ENCODE measurements around the gene ZNF469. TPM values are rescaled to one million over a fixed set of nuclear protein-coding genes. Genes with fewer than 3 reads are reported as not detected.

The ZNF469 gene
- total RNA-seq, 1 donor from 2014 or later, result 1.5 TPM

DNA sequence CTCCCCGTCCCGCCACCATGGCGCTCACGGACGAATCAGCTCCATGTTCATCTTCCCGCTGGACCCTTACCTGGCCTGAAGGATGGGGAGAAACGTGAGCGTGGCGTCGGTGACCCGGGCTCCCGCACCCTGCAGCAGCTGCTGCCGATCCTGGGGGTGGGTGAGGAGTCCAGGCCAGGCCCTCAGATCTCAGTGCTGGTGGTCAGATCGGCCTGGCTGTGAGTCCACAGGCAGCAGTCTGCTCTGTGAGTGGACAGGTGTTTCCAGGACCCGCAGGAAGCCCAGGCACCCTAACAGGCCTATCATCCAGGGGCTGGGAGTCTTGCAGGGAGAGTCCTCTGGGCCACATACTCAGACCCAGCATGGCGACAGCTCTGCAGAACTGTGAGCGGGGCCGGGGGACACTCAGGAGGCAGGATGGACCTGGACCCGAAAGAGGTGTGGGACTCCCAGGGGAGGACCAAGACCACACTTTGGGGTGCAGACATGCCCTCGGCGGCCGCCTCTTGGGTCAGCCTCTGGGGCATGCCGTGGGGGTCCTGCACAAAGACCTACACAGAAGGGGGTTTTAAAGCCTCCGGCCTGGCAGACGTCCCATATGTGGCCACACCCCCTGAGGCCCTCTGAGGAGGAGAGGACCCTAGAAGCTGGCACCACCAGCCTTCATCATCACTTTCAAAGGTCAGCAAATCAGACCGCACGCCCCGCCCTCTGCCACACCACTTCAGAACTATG, 27.2 kb upstream of the ZNF469 start:
- DNase-seq (ENCODE audit: extremely low spot score, unreplicated experiment), result no peak
- no peaks in the 10 kb centered on the region for H3K36me3 Mint-ChIP-seq
- TF ChIP-seq, protein P1, sequence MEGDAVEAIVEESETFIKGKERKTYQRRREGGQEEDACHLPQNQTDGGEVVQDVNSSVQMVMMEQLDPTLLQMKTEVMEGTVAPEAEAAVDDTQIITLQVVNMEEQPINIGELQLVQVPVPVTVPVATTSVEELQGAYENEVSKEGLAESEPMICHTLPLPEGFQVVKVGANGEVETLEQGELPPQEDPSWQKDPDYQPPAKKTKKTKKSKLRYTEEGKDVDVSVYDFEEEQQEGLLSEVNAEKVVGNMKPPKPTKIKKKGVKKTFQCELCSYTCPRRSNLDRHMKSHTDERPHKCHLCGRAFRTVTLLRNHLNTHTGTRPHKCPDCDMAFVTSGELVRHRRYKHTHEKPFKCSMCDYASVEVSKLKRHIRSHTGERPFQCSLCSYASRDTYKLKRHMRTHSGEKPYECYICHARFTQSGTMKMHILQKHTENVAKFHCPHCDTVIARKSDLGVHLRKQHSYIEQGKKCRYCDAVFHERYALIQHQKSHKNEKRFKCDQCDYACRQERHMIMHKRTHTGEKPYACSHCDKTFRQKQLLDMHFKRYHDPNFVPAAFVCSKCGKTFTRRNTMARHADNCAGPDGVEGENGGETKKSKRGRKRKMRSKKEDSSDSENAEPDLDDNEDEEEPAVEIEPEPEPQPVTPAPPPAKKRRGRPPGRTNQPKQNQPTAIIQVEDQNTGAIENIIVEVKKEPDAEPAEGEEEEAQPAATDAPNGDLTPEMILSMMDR (conservative IDR thresholded peaks at IDR 0.05), result no peak
- H3K4me1 Mint-ChIP-seq (ENCODE audit: unreplicated experiment), result no peaks in the 10 kb centered on the region
- H3K4me3 Mint-ChIP-seq, result no peak overlapping the region
- peaks cover 7% of the 10 kb centered on the region for H3K27me3 Mint-ChIP-seq
- no peak overlapping the region for H3K27ac Mint-ChIP-seq
- H3K9me3 Mint-ChIP-seq, result no peaks in the 10 kb centered on the region

DNA sequence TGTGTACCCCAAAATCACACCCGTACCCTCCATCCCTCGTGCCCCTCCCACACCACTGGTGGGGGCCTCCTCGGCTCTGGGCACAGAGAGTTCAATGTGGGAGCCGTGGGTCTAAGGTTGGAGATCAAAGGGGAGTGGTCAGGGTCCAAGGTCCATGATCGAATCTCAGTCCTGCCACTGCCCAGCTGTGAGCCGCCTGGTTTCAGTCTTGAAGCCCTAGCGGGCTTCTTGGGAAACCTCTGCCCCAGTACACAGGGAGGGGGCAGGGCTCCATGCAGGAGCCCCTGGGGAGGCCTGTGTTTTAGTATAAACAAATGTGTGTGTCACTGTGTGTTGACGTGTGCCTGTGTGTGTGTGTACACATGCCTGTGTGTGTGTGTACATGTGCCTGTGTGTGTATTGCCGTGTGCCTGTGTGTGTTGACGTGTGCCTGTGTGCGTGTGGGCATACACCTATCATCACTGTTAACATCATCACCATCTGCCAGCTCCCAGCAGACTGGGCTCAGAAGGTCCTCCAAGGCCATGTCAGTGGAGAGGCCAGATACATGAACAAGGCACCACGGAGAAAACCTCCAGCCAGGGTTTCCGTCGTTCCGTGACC, 26.5 kb upstream of the ZNF469 start:
- TF ChIP-seq, protein P1 (conservative IDR thresholded peaks at IDR 0.05), result no peak
- no peaks in the 10 kb centered on the region for H3K4me1 Mint-ChIP-seq (ENCODE audit: unreplicated experiment)
- peaks cover 7% of the 10 kb centered on the region for H3K27me3 Mint-ChIP-seq
- H3K9me3 Mint-ChIP-seq, result no peaks in the 10 kb centered on the region
- H3K27ac Mint-ChIP-seq, result no peak overlapping the region
- no peaks in the 10 kb centered on the region for H3K36me3 Mint-ChIP-seq
- H3K4me3 Mint-ChIP-seq, result no peak overlapping the region
- no peak for DNase-seq (ENCODE audit: extremely low spot score, unreplicated experiment)

GRCh38 chr16:88356727-88357199, 26.0 kb upstream of the ZNF469 start:
- no peaks in the 10 kb centered on the region for H3K36me3 Mint-ChIP-seq
- H3K4me1 Mint-ChIP-seq (ENCODE audit: unreplicated experiment), result no peaks in the 10 kb centered on the region
- no peak for DNase-seq (ENCODE audit: extremely low spot score, unreplicated experiment)
- TF ChIP-seq, protein P1 (conservative IDR thresholded peaks at IDR 0.05), result no peak
- H3K9me3 Mint-ChIP-seq, result no peaks in the 10 kb centered on the region
- H3K4me3 Mint-ChIP-seq, result no peak overlapping the region
- H3K27ac Mint-ChIP-seq, result no peak overlapping the region
- peaks cover 11% of the 10 kb centered on the region for H3K27me3 Mint-ChIP-seq

DNA sequence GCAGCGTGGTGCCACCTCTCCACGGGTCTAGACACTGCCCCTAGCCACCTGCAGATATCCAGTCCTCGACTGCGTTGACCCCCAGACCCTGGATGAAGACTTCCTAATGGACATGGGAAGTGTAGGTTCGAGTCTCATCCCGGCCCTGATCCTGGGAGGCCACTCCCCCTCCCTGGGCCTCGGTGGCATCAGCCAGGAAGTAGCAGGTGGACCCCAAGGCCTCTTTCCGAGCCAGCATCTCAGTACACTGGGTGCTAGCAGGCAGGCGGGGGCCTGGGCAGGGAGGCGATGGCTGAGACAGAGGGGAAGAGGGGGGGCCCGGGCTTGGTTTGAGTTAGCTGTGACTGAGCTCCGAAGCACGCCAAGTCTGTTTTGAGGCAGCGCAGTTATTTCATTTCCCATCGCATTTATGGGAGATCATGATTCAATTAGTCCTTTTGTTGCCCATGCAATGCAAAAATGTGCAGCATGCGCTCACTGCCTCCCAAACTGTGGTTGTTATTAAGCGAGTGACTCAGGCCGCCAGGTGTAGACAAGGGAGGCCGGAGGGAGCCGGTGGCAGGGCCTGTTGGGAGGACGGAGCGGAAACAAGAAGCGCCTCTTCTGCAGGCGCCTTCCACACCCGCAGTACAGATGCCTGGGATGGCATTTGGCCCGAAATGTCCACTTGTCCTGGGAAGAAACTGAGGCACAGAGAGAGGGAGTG, 25.3 kb upstream of the ZNF469 start:
- DNase-seq (ENCODE audit: extremely low spot score, unreplicated experiment), result no peak
- Mint-ChIP-seq H3K36me3 (no peaks in the 10 kb centered on the region), H3K4me3 (no peak overlapping the region), H3K27ac (no peak overlapping the region), H3K9me3 (no peaks in the 10 kb centered on the region), H3K4me1 (ENCODE audit: unreplicated experiment) (no peaks in the 10 kb centered on the region), H3K27me3 (peaks cover 18% of the 10 kb centered on the region)
- TF ChIP-seq, protein P1 (conservative IDR thresholded peaks at IDR 0.05), result no peak

DNA sequence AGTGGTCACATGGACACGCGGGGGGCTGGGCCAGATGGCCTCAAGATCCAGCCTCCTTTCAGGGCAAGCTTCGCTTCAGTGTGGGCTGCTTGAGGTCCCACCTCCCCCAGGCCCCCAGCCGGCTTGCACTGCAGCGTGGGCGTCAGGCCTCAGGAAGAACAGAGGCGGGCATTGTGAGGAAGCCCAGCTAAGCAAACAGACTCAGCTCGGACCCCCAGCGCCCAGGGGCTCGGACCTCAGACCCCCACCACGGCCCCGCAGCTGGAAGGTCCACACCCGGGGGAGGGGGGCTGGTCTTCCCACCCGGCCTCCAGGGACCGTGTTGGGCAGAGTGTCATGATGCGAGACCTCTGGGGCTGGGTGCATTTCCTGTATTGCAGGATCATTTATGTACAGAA, 24.7 kb upstream of the ZNF469 start:
- H3K27me3 Mint-ChIP-seq, result peaks cover 20% of the 10 kb centered on the region
- TF ChIP-seq, protein P1 (conservative IDR thresholded peaks at IDR 0.05), result no peak
- no peaks in the 10 kb centered on the region for H3K9me3 Mint-ChIP-seq
- H3K4me3 Mint-ChIP-seq, result no peak overlapping the region
- H3K27ac Mint-ChIP-seq, result no peak overlapping the region
- no peak for DNase-seq (ENCODE audit: extremely low spot score, unreplicated experiment)
- H3K4me1 Mint-ChIP-seq (ENCODE audit: unreplicated experiment), result no peaks in the 10 kb centered on the region
- H3K36me3 Mint-ChIP-seq, result no peaks in the 10 kb centered on the region
